ENCODE measurements around the gene GMPR.
"Not testable (repeated sequence)": the region's sequence is repeated elsewhere in the genome, so short reads cannot be mapped to it uniquely, and the experiment has no call there.

The GMPR gene

GRCh38 chr6:16258709-16259075, 20.3 kb downstream of the GMPR start:
- TF ChIP-seq, protein P1, sequence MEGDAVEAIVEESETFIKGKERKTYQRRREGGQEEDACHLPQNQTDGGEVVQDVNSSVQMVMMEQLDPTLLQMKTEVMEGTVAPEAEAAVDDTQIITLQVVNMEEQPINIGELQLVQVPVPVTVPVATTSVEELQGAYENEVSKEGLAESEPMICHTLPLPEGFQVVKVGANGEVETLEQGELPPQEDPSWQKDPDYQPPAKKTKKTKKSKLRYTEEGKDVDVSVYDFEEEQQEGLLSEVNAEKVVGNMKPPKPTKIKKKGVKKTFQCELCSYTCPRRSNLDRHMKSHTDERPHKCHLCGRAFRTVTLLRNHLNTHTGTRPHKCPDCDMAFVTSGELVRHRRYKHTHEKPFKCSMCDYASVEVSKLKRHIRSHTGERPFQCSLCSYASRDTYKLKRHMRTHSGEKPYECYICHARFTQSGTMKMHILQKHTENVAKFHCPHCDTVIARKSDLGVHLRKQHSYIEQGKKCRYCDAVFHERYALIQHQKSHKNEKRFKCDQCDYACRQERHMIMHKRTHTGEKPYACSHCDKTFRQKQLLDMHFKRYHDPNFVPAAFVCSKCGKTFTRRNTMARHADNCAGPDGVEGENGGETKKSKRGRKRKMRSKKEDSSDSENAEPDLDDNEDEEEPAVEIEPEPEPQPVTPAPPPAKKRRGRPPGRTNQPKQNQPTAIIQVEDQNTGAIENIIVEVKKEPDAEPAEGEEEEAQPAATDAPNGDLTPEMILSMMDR (conservative IDR thresholded peaks at IDR 0.05; ENCODE audit: low read depth, low read length) = no peak
- H3K4me3 ChIP-seq (ENCODE audit: low read depth, low read length) = no peak overlapping the region
- DNase-seq (ENCODE audit: low read depth) = no peak

- DNase-seq (ENCODE audit: low read depth); H3K4me3 ChIP-seq (ENCODE audit: low read depth, low read length): not testable (repeated sequence)
These were observed 21.2 kb downstream of the GMPR start for GRCh38 chr6:16259604-16260003.

- H3K4me3 ChIP-seq (ENCODE audit: low read depth, low read length); DNase-seq (ENCODE audit: low read depth): not testable (repeated sequence)
These were observed 22.2 kb downstream of the GMPR start for GRCh38 chr6:16260602-16261001.

- not testable (repeated sequence) for H3K4me3 ChIP-seq (ENCODE audit: low read depth, low read length); DNase-seq (ENCODE audit: low read depth)
These were observed 24.4 kb downstream of the GMPR start for GRCh38 chr6:16262773-16263172.

GRCh38 chr6:16263464-16264099, 25.2 kb downstream of the GMPR start:
- not testable (repeated sequence) for H3K4me3 ChIP-seq (ENCODE audit: low read depth, low read length); DNase-seq (ENCODE audit: low read depth)

DNA sequence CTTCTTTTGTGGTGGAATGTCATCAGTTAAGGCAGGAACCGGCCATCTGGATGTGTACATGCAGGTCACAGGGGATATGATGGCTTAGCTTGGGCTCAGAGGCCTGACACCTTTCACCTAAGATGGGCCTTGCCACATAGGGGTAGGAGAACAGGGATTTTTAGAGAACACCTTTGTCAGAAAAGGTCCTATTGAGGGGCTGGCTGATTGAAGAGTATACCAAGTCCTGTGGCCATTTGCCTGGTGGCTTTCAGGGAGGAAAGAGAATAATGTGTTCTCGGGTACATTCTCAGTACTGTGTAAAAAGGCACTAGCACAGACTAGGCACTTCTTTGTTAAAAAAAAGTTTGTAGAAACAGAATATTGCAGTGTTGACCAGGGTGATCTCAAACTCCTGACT, 26.4 kb downstream of the GMPR start:
- TF ChIP-seq, protein P1 (conservative IDR thresholded peaks at IDR 0.05; ENCODE audit: low read depth, low read length) = no peak
- no peak for DNase-seq (ENCODE audit: low read depth)

GRCh38 chr6:16265351-16266341, 27.3 kb downstream of the GMPR start:
- H3K4me3 ChIP-seq (ENCODE audit: low read depth, low read length) = no peak overlapping the region
- TF ChIP-seq, protein P1 (conservative IDR thresholded peaks at IDR 0.05; ENCODE audit: low read depth, low read length) = no peak
- no peak for DNase-seq (ENCODE audit: low read depth)

More for the DNA sequence above, 26.4 kb downstream of the GMPR start:
- H3K4me3 ChIP-seq (ENCODE audit: low read depth, low read length) = no peak overlapping the region

- TF ChIP-seq, protein P1 (conservative IDR thresholded peaks at IDR 0.05; ENCODE audit: low read depth, low read length) = no peak
- DNase-seq (ENCODE audit: low read depth) = no peak
- H3K4me3 ChIP-seq (ENCODE audit: low read depth, low read length) = no peak overlapping the region
These were observed 29.3 kb downstream of the GMPR start for GRCh38 chr6:16267428-16268263.

GRCh38 chr6:16269442-16270070, 31.2 kb downstream of the GMPR start:
- not testable (repeated sequence) for DNase-seq (ENCODE audit: low read depth); H3K4me3 ChIP-seq (ENCODE audit: low read depth, low read length)

All from choroid plexus epithelial cell (primary cell).